Parathyroid adenoma (tissue), 2 donors: ENCODE measurements around the gene RGS6.

ENCODE experiments used
- H2AFZ ChIP-seq: fragments of 300-600 bp; sonication (generic); one replicate; pipeline ENCODE4 v1.7.0; 2017; ENCODE audit warnings: antibody characterized with exemption, mild to moderate bottlenecking
- H3K27ac ChIP-seq: fragments of 300-600 bp; sonication (generic); one replicate; pipeline ENCODE4 v1.7.0; 2017
- H3K27me3 ChIP-seq: fragments of 300-600 bp; sonication (generic); one replicate; pipeline ENCODE4 v1.7.0; 2017; ENCODE audit warnings: low read length; ENCODE audit not compliant: control insufficient read depth, insufficient read depth
- H3K36me3 ChIP-seq: fragments of 300-600 bp; sonication (generic); one replicate; pipeline ENCODE4 v1.7.0; 2017; ENCODE audit warnings: low read length; ENCODE audit not compliant: control insufficient read depth, insufficient read depth
- H3K4me1 ChIP-seq: fragments of 300-600 bp; sonication (generic); one replicate; pipeline ENCODE4 v1.7.0; 2017; ENCODE audit warnings: control low read depth
- H3K4me2 ChIP-seq: fragments of 300-600 bp; sonication (generic); one replicate; pipeline ENCODE4 v1.7.0; 2017; ENCODE audit warnings: low read length
- H3K4me3 ChIP-seq: fragments of 300-600 bp; sonication (generic); one replicate; pipeline ENCODE4 v1.7.0; 2017; ENCODE audit warnings: low read depth, low read length
- H3K79me2 ChIP-seq: fragments of 300-600 bp; sonication (generic); one replicate; pipeline ENCODE4 v1.7.0; 2017; ENCODE audit warnings: control low read depth
- H3K9ac ChIP-seq: fragments of 300-600 bp; sonication (generic); one replicate; pipeline ENCODE4 v1.7.0; 2017; ENCODE audit warnings: mild to moderate bottlenecking
- H3K9me3 ChIP-seq: fragments of 300-600 bp; sonication (generic); one replicate; pipeline ENCODE4 v1.7.0; 2017; ENCODE audit warnings: low read length; ENCODE audit not compliant: control insufficient read depth
- CTCF ChIP-seq: fragments of 300-600 bp; sonication (generic); IDR thresholded peaks from one replicate; pipeline ENCODE4 v1.7.0; 2017; ENCODE audit warnings: antibody characterized with exemption, mild to moderate bottlenecking
- donor health status: primary hyperparathyroidism.

The RGS6 gene

DNA sequence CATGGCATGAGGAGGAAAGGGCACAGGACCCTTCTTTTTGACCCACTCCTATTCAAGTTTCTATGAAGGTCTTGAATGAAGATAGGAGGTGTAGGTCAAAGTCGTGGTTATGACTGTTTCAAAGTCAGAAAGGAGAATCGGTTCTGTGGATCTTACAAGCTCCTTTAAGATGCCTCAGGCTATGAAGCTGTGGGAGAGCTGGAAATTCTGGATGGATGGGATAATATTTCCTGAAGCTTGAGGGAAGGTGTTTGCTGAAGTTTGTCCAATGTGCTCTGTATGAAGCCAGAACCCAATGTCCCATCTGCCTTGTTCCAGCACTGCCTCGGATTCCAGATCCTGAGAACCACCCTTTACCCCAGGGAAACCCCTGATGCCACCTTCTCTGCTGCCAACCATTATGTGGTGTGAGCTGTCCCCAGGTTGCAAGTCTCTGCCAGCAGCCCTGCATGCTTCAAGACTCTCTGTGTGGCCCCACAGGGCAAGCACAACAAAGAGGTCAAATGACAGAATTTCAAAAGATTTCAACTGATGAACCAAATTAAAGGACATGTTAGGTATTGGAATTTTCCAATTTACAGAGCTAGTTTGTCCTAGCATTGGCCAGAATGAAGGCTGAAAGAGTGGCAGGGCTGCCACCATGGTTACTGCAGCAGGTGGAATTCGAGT, 472.0 kb downstream of the RGS6 start:
- Histone ChIP-seq H3K9ac (no peak overlapping the region), H3K27me3 (no peaks in the 10 kb centered on the region), H3K4me2 (no peak overlapping the region), H3K9me3 (no peaks in the 10 kb centered on the region), H2AFZ (no peak overlapping the region), H3K36me3 (no peaks in the 10 kb centered on the region), H3K27ac (no peak overlapping the region), H3K4me3 (no peak overlapping the region), H3K4me1 (no peaks in the 10 kb centered on the region), H3K79me2 (no peaks in the 10 kb centered on the region)
- TF ChIP-seq CTCF: no peak

GRCh38 chr14:72404998-72405397, 472.8 kb downstream of the RGS6 start:
- Histone ChIP-seq H3K4me3 (no peak overlapping the region), H3K9ac (no peak overlapping the region), H3K36me3 (no peaks in the 10 kb centered on the region), H3K4me2 (no peak overlapping the region), H2AFZ (no peak overlapping the region), H3K27ac (no peak overlapping the region), H3K9me3 (no peaks in the 10 kb centered on the region), H3K4me1 (no peaks in the 10 kb centered on the region), H3K79me2 (no peaks in the 10 kb centered on the region), H3K27me3 (no peaks in the 10 kb centered on the region)
- TF ChIP-seq CTCF: no peak

GRCh38 chr14:72408020-72408419, 475.8 kb downstream of the RGS6 start:
- H3K9me3 ChIP-seq: no peaks in the 10 kb centered on the region
- H2AFZ ChIP-seq: no peak overlapping the region
- no peaks in the 10 kb centered on the region for H3K79me2 ChIP-seq
- H3K4me3 ChIP-seq: no peak overlapping the region
- no peaks in the 10 kb centered on the region for H3K27me3 ChIP-seq
- no peaks in the 10 kb centered on the region for H3K36me3 ChIP-seq
- H3K9ac ChIP-seq: no peak overlapping the region
- H3K4me2 ChIP-seq: no peak overlapping the region
- H3K4me1 ChIP-seq: no peaks in the 10 kb centered on the region
- no peak for TF ChIP-seq CTCF
- H3K27ac ChIP-seq: no peak overlapping the region

GRCh38 chr14:72409047-72409446, 476.8 kb downstream of the RGS6 start:
- no peak overlapping the region for H3K4me3 ChIP-seq
- no peak overlapping the region for H2AFZ ChIP-seq
- H3K27ac ChIP-seq: no peak overlapping the region
- no peaks in the 10 kb centered on the region for H3K79me2 ChIP-seq
- TF ChIP-seq CTCF: no peak
- H3K36me3 ChIP-seq: no peaks in the 10 kb centered on the region
- no peak overlapping the region for H3K4me2 ChIP-seq
- H3K27me3 ChIP-seq: no peaks in the 10 kb centered on the region
- H3K4me1 ChIP-seq: no peaks in the 10 kb centered on the region
- H3K9me3 ChIP-seq: no peaks in the 10 kb centered on the region
- H3K9ac ChIP-seq: no peak overlapping the region
